GM23338 (cell line): ENCODE results near the gene TPI1. TPM values are rescaled to one million over a fixed set of nuclear protein-coding genes. Genes with fewer than 3 reads are reported as not detected.
A peak's percentile ranks its signal among the peaks of the same experiment; 100 is the strongest.
"Not testable (repeated sequence)": the region's sequence is repeated elsewhere in the genome, so short reads cannot be mapped to it uniquely, and the experiment has no call there.

Experiments used
- ATAC-seq: fragments of 200-7000 bp; cut with Tn5 transposase; 3 replicates; pipeline ENCODE4 v1.9.1; 2020
- DNase-seq: peaks from one replicate; pipeline ENCODE4 v3.0.0-alpha.2; 2015; ENCODE audit warnings: low spot score
- H2AFZ ChIP-seq: fragments of 200-600 bp; sonication (generic); 2 replicates; pipeline ENCODE4 v1.8.0; 2016; ENCODE audit warnings: antibody characterized with exemption, mild to moderate bottlenecking, moderate library complexity
- H3F3A ChIP-seq: fragments of 200-600 bp; sonication (generic); replicated peaks from 2 replicates; pipeline ENCODE4 v1.8.0; 2017; ENCODE audit warnings: antibody characterized with exemption, mixed run types, low read depth
- H3K27ac ChIP-seq: fragments of 200-600 bp; sonication (generic); 2 replicates; pipeline ENCODE4 v1.6.1; 2016; ENCODE audit warnings: low read depth
- H3K27me3 ChIP-seq: fragments of 200-600 bp; sonication (generic); 2 replicates; pipeline ENCODE4 v1.8.0; 2016; ENCODE audit warnings: mild to moderate bottlenecking, mixed run types, moderate library complexity; ENCODE audit not compliant: insufficient read depth
- H3K36me3 ChIP-seq: fragments of 200-600 bp; sonication (generic); 2 replicates; pipeline ENCODE4 v1.8.0; 2016; ENCODE audit warnings: mild to moderate bottlenecking; ENCODE audit not compliant: insufficient read depth
- H3K4me1 ChIP-seq: fragments of 200-600 bp; sonication (generic); 2 replicates; pipeline ENCODE4 v1.8.0; 2016; ENCODE audit warnings: mild to moderate bottlenecking, moderate library complexity; ENCODE audit not compliant: insufficient read depth
- H3K4me2 ChIP-seq: fragments of 200-600 bp; sonication (generic); 2 replicates; pipeline ENCODE4 v1.7.1; 2017; ENCODE audit warnings: mixed run types
- H3K4me3 ChIP-seq: fragments of 200-600 bp; sonication (generic); 2 replicates; pipeline ENCODE4 v1.6.1; 2016; ENCODE audit warnings: mixed run types
- H3K79me2 ChIP-seq: fragments of 200-600 bp; sonication (generic); replicated peaks from 2 replicates; pipeline ENCODE4 v1.8.0; 2017; ENCODE audit warnings: mild to moderate bottlenecking; ENCODE audit not compliant: insufficient read depth
- H3K9me2 ChIP-seq: fragments of 200-600 bp; sonication (generic); 2 replicates; pipeline ENCODE4 v1.8.0; 2017; ENCODE audit not compliant: insufficient read depth
- H4K20me1 ChIP-seq: fragments of 200-600 bp; sonication (generic); replicated peaks from 2 replicates; pipeline ENCODE4 v1.8.0; 2017; ENCODE audit warnings: mild to moderate bottlenecking; ENCODE audit not compliant: insufficient read depth
- H3K27ac Mint-ChIP-seq: 2 replicates; pipeline ENCODE4 v1.8.0; 2020; ENCODE audit warnings: inconsistent platforms, mild to moderate bottlenecking, moderate library complexity, mixed read lengths
- H3K27me3 Mint-ChIP-seq: 3 replicates; pipeline ENCODE4 v1.8.0; 2022; ENCODE audit warnings: low read depth, mild to moderate bottlenecking, moderate library complexity, mixed read lengths, inconsistent platforms; ENCODE audit not compliant: insufficient read depth, poor library complexity
- H3K36me3 Mint-ChIP-seq: 3 replicates; pipeline ENCODE4 v1.8.0; 2021; ENCODE audit warnings: low read depth, mild to moderate bottlenecking, inconsistent platforms, moderate library complexity, mixed read lengths
- H3K4me1 Mint-ChIP-seq: 3 replicates; pipeline ENCODE4 v1.8.0; 2020; ENCODE audit warnings: mild to moderate bottlenecking, inconsistent platforms, mixed read lengths
- H3K4me3 Mint-ChIP-seq: 3 replicates; pipeline ENCODE4 v1.8.0; 2021; ENCODE audit warnings: moderate library complexity, mild to moderate bottlenecking, inconsistent platforms, mixed read lengths
- H3K9me3 Mint-ChIP-seq: 3 replicates; pipeline ENCODE4 v1.8.0; 2020; ENCODE audit warnings: moderate library complexity, mild to moderate bottlenecking, inconsistent platforms, mixed read lengths
- CREB1 ChIP-seq: fragments of 250-450 bp; sonication (Bioruptor Pico); IDR thresholded peaks from 2 replicates; pipeline ENCODE4 v1.5.0; 2020; ENCODE audit warnings: low read depth, mild to moderate bottlenecking, moderate library complexity
- EZH2 ChIP-seq: fragments of 200-600 bp; sonication (generic); IDR thresholded peaks from one replicate; pipeline ENCODE4 v1.8.0; 2017; ENCODE audit warnings: antibody characterized with exemption, mild to moderate bottlenecking, low read depth; ENCODE audit not compliant: unreplicated experiment
- JUNB ChIP-seq: IDR thresholded peaks from one replicate; pipeline ENCODE4 v1.6.1; 2016; ENCODE audit warnings: antibody characterized with exemption; ENCODE audit not compliant: unreplicated experiment
- STAT1 ChIP-seq: IDR thresholded peaks from one replicate; pipeline ENCODE4 v1.6.1; 2016; ENCODE audit warnings: antibody characterized with exemption; ENCODE audit not compliant: unreplicated experiment
- ZNF331 ChIP-seq: fragments of 250-450 bp; sonication (Bioruptor Pico); IDR thresholded peaks from 2 replicates; pipeline ENCODE4 v1.5.0; 2020; ENCODE audit warnings: low read depth, mild to moderate bottlenecking, moderate library complexity
- polyA plus RNA-seq: library from polyadenylated mRNA; unstranded; fragments of >200 nt; fragmentation: Nextera tagmentation; extraction: Ambion mirVana; gene quantifications from 2 replicates; pipeline ENCODE4 v1.2.1, GENCODE V29; 2016
- total RNA-seq: library from RNA; depleted of rRNA; stranded (reverse); fragments of >200 nt; shearing (Covaris generic); gene quantifications from 2 replicates; pipeline ENCODE4 v1.2.3, GENCODE V29; 2014
- TF ChIP-seq, protein P1 (sequence below): fragments of 250-450 bp; sonication (Bioruptor Pico); IDR thresholded peaks from 2 replicates; pipeline ENCODE4 v1.5.0; 2020; ENCODE audit warnings: mild to moderate bottlenecking, moderate library complexity
- TF ChIP-seq, protein P2 (sequence below), 2 experiments: fragments of 200-600 bp in 1 of 2; sonication (generic) in 1 of 2; conservative IDR thresholded peaks; 2 replicates each; pipeline versions ENCODE4 v1.5.1 to v1.6.1; 2016 to 2017; ENCODE audit warnings: antibody characterized with exemption in 2 of 2, low read depth in 2 of 2, mild to moderate bottlenecking in 2 of 2, moderate library complexity in 1 of 2
- TF ChIP-seq, protein P3 (sequence below): IDR thresholded peaks from 2 replicates; pipeline ENCODE4 v1.6.1; 2016; ENCODE audit warnings: antibody characterized with exemption

TPI1 gene
- total and polyA plus RNA-seq, 2 experiments from 2014 or later = 737 to 822 TPM

DNA sequence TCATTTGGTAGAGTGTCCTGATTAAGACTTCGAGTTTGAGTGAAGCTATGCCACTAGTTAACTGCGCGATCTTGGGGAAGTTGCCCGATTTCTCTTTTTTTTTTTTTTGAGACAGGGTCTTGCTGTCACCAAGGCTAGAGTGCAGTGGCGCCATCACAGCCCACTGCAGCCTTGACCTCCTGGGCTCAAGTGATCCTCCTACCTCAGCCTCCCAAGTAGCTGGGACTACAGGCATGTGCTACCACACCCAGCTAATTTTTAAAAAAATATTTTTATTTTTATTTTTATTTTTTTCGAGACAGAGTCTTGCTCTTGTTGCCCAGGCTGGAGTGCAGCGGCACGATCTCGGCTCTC is 6.7 kb downstream of the TPI1 start:
- peak overlapping the region; percentile 97 for H2AFZ ChIP-seq
- H3K4me2 ChIP-seq = peak overlapping the region; percentile 82
- peaks cover 14% of the 10 kb centered on the region; the same call in 1 of the 2 replicates for H3K36me3 ChIP-seq
- peaks cover 26% of the 10 kb centered on the region for H4K20me1 ChIP-seq
- H3K27me3 ChIP-seq, H3K9me3 Mint-ChIP-seq, H3K9me2 ChIP-seq, ATAC-seq, DNase-seq: not testable (repeated sequence)
- H3K27ac ChIP-seq = peak overlapping the region; percentile 91
- Mint-ChIP-seq H3K4me3 (peak overlapping the region; percentile 77), H3K4me1 (peaks cover 34% of the 10 kb centered on the region), H3K36me3 (peaks cover 39% of the 10 kb centered on the region), H3K27ac (peak overlapping the region; percentile 45; the same call in 1 of the 2 replicates), H3K27me3 (peaks cover 34% of the 10 kb centered on the region)
- H3F3A ChIP-seq = peaks cover 49% of the 10 kb centered on the region
- H3K4me1 ChIP-seq = peaks cover 34% of the 10 kb centered on the region
- peak overlapping the region; percentile 99 for H3K4me3 ChIP-seq
- H3K79me2 ChIP-seq = peaks cover 16% of the 10 kb centered on the region; the same call in 1 of the 2 replicates

DNA sequence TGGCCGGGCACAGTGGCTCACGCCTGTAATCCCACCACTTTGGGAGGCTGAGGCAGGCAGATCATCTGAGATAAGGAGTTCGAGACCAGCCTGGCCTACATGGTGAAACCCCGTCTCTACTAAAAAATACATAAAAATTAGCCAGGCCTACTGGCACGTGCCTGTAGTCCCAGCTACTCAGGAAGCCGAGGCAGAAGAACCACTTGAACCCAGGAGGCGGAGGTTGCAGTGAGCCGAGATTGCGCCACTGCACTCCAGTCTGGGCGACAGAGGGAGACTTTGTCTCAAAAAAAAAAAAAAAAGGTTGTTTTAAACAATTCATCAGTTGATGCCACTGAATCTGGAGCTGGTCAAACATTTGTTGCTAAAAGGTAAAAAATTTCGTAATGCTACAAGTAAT is 12.5 kb downstream of the TPI1 start:
- not testable (repeated sequence) for H3K79me2 ChIP-seq

DNA sequence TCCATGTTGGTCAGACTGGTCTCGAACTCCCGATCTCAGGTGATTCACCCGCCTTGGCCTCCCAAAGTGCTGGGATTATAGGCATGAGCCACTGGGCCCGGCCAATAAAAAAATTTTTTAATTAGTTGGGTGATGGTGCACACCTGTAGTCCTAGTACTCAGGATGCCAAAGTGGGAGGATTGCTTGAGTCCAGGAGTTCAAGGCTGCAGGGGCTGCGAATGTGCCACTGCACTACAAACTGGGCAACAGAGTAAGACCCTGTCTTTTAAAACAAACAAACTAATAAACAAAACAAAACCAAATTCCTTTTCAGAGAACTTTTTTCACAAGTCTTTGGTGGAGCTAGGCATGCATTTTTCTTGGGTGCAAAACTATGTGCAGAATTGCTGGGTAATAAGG is 15.9 kb downstream of the TPI1 start:
- peaks cover 31% of the 10 kb centered on the region for H3K4me1 ChIP-seq
- ATAC-seq (no peak), DNase-seq (no peak)
- no peaks in the 10 kb centered on the region for H3K36me3 ChIP-seq
- no peak overlapping the region for H2AFZ ChIP-seq
- no peaks in the 10 kb centered on the region for H3K9me3 Mint-ChIP-seq
- peaks cover 15% of the 10 kb centered on the region for H3K27me3 Mint-ChIP-seq
- H3K4me2 ChIP-seq = no peak overlapping the region
- no peaks in the 10 kb centered on the region for H3K27me3 ChIP-seq
- peaks cover 21% of the 10 kb centered on the region for H3K4me1 Mint-ChIP-seq
- H3F3A ChIP-seq = peaks cover 15% of the 10 kb centered on the region
- H3K27ac Mint-ChIP-seq = no peak overlapping the region
- H3K9me2 ChIP-seq = no peaks in the 10 kb centered on the region
- H3K27ac ChIP-seq = no peak overlapping the region
- 0 out of 3 replicates have a peak, but pooled peaks cover 4% of the 10 kb centered on the region for H3K36me3 Mint-ChIP-seq
- H4K20me1 ChIP-seq = no peaks in the 10 kb centered on the region
- H3K4me3 Mint-ChIP-seq = no peak overlapping the region
- H3K4me3 ChIP-seq = no peak overlapping the region
- no peaks in the 10 kb centered on the region for H3K79me2 ChIP-seq
- TF ChIP-seq CREB1 (no peak), EZH2 (no peak), ZNF331 (CRISPR knock-in tag) (no peak), STAT1 (no peak), JUNB (no peak)
- TF ChIP-seq, protein P1, sequence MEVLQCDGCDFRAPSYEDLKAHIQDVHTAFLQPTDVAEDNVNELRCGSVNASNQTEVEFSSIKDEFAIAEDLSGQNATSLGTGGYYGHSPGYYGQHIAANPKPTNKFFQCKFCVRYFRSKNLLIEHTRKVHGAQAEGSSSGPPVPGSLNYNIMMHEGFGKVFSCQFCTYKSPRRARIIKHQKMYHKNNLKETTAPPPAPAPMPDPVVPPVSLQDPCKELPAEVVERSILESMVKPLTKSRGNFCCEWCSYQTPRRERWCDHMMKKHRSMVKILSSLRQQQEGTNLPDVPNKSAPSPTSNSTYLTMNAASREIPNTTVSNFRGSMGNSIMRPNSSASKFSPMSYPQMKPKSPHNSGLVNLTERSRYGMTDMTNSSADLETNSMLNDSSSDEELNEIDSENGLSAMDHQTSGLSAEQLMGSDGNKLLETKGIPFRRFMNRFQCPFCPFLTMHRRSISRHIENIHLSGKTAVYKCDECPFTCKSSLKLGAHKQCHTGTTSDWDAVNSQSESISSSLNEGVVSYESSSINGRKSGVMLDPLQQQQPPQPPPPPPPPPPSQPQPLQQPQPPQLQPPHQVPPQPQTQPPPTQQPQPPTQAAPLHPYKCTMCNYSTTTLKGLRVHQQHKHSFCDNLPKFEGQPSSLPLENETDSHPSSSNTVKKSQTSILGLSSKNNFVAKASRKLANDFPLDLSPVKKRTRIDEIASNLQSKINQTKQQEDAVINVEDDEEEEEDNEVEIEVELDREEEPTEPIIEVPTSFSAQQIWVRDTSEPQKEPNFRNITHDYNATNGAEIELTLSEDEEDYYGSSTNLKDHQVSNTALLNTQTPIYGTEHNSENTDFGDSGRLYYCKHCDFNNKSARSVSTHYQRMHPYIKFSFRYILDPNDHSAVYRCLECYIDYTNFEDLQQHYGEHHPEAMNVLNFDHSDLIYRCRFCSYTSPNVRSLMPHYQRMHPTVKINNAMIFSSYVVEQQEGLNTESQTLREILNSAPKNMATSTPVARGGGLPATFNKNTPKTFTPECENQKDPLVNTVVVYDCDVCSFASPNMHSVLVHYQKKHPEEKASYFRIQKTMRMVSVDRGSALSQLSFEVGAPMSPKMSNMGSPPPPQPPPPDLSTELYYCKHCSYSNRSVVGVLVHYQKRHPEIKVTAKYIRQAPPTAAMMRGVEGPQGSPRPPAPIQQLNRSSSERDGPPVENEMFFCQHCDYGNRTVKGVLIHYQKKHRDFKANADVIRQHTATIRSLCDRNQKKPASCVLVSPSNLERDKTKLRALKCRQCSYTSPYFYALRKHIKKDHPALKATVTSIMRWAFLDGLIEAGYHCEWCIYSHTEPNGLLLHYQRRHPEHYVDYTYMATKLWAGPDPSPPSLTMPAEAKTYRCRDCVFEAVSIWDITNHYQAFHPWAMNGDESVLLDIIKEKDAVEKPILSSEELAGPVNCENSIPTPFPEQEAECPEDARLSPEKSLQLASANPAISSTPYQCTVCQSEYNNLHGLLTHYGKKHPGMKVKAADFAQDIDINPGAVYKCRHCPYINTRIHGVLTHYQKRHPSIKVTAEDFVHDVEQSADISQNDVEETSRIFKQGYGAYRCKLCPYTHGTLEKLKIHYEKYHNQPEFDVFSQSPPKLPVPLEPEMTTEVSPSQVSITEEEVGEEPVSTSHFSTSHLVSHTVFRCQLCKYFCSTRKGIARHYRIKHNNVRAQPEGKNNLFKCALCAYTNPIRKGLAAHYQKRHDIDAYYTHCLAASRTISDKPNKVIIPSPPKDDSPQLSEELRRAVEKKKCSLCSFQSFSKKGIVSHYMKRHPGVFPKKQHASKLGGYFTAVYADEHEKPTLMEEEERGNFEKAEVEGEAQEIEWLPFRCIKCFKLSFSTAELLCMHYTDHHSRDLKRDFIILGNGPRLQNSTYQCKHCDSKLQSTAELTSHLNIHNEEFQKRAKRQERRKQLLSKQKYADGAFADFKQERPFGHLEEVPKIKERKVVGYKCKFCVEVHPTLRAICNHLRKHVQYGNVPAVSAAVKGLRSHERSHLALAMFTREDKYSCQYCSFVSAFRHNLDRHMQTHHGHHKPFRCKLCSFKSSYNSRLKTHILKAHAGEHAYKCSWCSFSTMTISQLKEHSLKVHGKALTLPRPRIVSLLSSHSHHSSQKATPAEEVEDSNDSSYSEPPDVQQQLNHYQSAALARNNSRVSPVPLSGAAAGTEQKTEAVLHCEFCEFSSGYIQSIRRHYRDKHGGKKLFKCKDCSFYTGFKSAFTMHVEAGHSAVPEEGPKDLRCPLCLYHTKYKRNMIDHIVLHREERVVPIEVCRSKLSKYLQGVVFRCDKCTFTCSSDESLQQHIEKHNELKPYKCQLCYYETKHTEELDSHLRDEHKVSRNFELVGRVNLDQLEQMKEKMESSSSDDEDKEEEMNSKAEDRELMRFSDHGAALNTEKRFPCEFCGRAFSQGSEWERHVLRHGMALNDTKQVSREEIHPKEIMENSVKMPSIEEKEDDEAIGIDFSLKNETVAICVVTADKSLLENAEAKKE = no peak
- TF ChIP-seq, protein P2, sequence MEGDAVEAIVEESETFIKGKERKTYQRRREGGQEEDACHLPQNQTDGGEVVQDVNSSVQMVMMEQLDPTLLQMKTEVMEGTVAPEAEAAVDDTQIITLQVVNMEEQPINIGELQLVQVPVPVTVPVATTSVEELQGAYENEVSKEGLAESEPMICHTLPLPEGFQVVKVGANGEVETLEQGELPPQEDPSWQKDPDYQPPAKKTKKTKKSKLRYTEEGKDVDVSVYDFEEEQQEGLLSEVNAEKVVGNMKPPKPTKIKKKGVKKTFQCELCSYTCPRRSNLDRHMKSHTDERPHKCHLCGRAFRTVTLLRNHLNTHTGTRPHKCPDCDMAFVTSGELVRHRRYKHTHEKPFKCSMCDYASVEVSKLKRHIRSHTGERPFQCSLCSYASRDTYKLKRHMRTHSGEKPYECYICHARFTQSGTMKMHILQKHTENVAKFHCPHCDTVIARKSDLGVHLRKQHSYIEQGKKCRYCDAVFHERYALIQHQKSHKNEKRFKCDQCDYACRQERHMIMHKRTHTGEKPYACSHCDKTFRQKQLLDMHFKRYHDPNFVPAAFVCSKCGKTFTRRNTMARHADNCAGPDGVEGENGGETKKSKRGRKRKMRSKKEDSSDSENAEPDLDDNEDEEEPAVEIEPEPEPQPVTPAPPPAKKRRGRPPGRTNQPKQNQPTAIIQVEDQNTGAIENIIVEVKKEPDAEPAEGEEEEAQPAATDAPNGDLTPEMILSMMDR (conservative IDR thresholded peaks at IDR 0.05; ENCODE audit: low read depth in 2 of 2) = no peak
- TF ChIP-seq, protein P3, sequence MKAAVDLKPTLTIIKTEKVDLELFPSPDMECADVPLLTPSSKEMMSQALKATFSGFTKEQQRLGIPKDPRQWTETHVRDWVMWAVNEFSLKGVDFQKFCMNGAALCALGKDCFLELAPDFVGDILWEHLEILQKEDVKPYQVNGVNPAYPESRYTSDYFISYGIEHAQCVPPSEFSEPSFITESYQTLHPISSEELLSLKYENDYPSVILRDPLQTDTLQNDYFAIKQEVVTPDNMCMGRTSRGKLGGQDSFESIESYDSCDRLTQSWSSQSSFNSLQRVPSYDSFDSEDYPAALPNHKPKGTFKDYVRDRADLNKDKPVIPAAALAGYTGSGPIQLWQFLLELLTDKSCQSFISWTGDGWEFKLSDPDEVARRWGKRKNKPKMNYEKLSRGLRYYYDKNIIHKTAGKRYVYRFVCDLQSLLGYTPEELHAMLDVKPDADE = no peak

More for the DNA sequence above, 12.5 kb downstream of the TPI1 start:
- H3K4me1 ChIP-seq, H3K36me3 ChIP-seq, H3K9me3 Mint-ChIP-seq, H3K4me2 ChIP-seq, H3K27ac ChIP-seq, H3K4me3 ChIP-seq, H2AFZ ChIP-seq, H3K27me3 Mint-ChIP-seq, DNase-seq, H3K27ac Mint-ChIP-seq, H3K36me3 Mint-ChIP-seq, ATAC-seq, H3K4me3 Mint-ChIP-seq, H3K9me2 ChIP-seq, H4K20me1 ChIP-seq, H3K27me3 ChIP-seq, H3K4me1 Mint-ChIP-seq: not testable (repeated sequence)
- peaks cover 12% of the 10 kb centered on the region; the same call in 1 of the 2 replicates for H3F3A ChIP-seq
